Transverse colon (tissue), 4 donors: ENCODE data around the gene POLR2L.

Experiments used
- POLR2A ChIP-seq: fragments of 450-650 bp; IDR thresholded peaks from one replicate; pipeline ENCODE4 v1.6.1; 2016; ENCODE audit warnings: antibody characterized with exemption, mild to moderate bottlenecking, moderate library complexity
- POLR2AphosphoS5 ChIP-seq, 3 donors: sonication (generic); formaldehyde crosslinking; IDR thresholded peaks; one replicate each; pipeline ENCODE4 v1.6.1; 2016; ENCODE audit warnings: antibody characterized with exemption in 3 of 3
- TF ChIP-seq, protein P1 (sequence below), 5 experiments: fragments of 200-600 bp in 3 of 5; fragments of 450-650 bp in 2 of 5; sonication (generic) in 3 of 5; IDR thresholded peaks; 1 replicate in 2 of 5; 2 replicates in 3 of 5; pipeline ENCODE4 v1.5.1; 2016 to 2017; ENCODE audit warnings: antibody characterized with exemption in 5 of 5, inconsistent platforms in 3 of 5, mild to moderate bottlenecking in 2 of 5, moderate library complexity in 1 of 5

DNA sequence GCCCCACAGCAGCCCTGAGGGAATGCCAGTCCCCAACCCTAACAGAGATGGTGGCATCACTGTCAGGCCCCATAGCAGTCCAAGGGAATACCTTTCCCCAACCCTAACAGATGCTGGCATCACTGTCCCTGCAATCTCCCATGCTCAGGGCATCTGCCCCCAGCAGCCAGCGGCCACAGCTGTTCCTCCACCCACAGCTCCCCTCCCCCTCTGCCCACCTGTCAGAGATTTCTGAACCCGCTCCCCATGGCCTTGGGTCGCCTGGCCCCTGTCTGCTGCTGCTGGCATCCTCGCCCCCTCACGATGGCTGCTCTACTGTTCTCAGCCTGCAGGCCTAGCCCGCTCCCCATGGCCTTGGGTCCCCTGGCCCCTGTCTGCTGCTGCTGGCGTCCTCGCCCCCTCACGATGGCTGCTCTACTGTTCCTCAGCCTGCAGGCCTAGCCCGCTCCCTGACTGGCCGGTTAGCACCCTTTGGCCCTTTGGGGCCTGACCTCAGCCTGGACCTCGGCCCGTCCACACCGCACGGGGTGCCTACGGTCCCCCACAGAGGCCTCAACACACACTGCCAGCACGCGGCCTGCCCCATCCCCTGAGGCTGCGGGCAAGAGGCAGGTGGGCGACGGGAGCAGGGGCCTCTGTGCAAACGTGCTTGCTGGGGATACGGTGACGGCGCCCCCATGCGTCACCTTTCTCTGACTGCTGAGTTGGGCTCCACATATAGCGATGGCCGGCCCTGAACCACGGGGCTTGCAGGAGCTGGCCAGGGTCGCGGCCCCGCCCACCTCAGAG, 47.6 kb upstream of the POLR2L start:
- TF ChIP-seq POLR2A (no peak), POLR2AphosphoS5 (IDR thresholded peaks at IDR 0.05) (no peak)
- TF ChIP-seq, protein P1, sequence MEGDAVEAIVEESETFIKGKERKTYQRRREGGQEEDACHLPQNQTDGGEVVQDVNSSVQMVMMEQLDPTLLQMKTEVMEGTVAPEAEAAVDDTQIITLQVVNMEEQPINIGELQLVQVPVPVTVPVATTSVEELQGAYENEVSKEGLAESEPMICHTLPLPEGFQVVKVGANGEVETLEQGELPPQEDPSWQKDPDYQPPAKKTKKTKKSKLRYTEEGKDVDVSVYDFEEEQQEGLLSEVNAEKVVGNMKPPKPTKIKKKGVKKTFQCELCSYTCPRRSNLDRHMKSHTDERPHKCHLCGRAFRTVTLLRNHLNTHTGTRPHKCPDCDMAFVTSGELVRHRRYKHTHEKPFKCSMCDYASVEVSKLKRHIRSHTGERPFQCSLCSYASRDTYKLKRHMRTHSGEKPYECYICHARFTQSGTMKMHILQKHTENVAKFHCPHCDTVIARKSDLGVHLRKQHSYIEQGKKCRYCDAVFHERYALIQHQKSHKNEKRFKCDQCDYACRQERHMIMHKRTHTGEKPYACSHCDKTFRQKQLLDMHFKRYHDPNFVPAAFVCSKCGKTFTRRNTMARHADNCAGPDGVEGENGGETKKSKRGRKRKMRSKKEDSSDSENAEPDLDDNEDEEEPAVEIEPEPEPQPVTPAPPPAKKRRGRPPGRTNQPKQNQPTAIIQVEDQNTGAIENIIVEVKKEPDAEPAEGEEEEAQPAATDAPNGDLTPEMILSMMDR (IDR thresholded peaks at IDR 0.05) = no peak
